Liver (tissue), 9 donors: ENCODE results near the gene TAS2R40. TPM values are rescaled to one million over a fixed set of nuclear protein-coding genes. Genes with fewer than 3 reads are reported as not detected.
A peak's percentile ranks its signal among the peaks of the same experiment; 100 is the strongest.

ENCODE experiments used
- DNase-seq: peaks from one replicate; pipeline ENCODE4 v3.0.0-alpha.2; 2017; ENCODE audit warnings: low spot score
- H3K27ac ChIP-seq, 2 donors: one replicate each; pipeline ENCODE4 v1.7.0; 2013; ENCODE audit warnings: inconsistent platforms in 2 of 2, low read length in 2 of 2, control low read depth in 1 of 2, low read depth in 1 of 2, mild to moderate bottlenecking in 1 of 2
- H3K27me3 ChIP-seq, 4 donors: one replicate each; pipeline versions ENCODE4 v1.6.1 to v1.7.0; 2013; ENCODE audit warnings: low read length in 3 of 4, inconsistent platforms in 1 of 4, mild to moderate bottlenecking in 1 of 4, moderate library complexity in 1 of 4; ENCODE audit not compliant: control insufficient read depth in 4 of 4, insufficient read depth in 4 of 4
- H3K36me3 ChIP-seq, 4 donors: one replicate each; pipeline versions ENCODE4 v1.6.1 to v1.7.0; 2013; ENCODE audit warnings: low read length in 3 of 4, mild to moderate bottlenecking in 3 of 4, low read depth in 1 of 4, moderate library complexity in 1 of 4; ENCODE audit not compliant: control insufficient read depth in 4 of 4, insufficient read depth in 3 of 4
- H3K4me1 ChIP-seq, 4 donors: one replicate each; pipeline versions ENCODE4 v1.6.1 to v1.7.0; 2013; ENCODE audit warnings: low read length in 3 of 4, mild to moderate bottlenecking in 3 of 4, moderate library complexity in 1 of 4; ENCODE audit not compliant: control insufficient read depth in 4 of 4, insufficient read depth in 4 of 4
- H3K4me3 ChIP-seq, 3 donors: one replicate each; pipeline versions ENCODE4 v1.6.1 to v1.7.0; 2013; ENCODE audit warnings: low read length in 3 of 3, control low read depth in 1 of 3, low read depth in 1 of 3, mild to moderate bottlenecking in 1 of 3
- H3K9ac ChIP-seq, 2 donors: one replicate each; pipeline ENCODE4 v1.7.0; 2013; ENCODE audit warnings: low read length in 2 of 2, mild to moderate bottlenecking in 2 of 2, moderate library complexity in 2 of 2, control low read depth in 1 of 2, low read depth in 1 of 2
- H3K9me3 ChIP-seq, 4 donors: one replicate each; pipeline versions ENCODE4 v1.6.1 to v1.7.0; 2013; ENCODE audit warnings: low read length in 3 of 4; ENCODE audit not compliant: control insufficient read depth in 4 of 4
- EGR1 ChIP-seq, 2 donors: IDR thresholded peaks; 2 replicates each; pipeline ENCODE4 v1.6.1; 2016 to 2018; ENCODE audit warnings: antibody characterized with exemption in 2 of 2, low read depth in 2 of 2
- FOXA1 ChIP-seq: IDR thresholded peaks from 2 replicates; pipeline ENCODE4 v1.6.1; 2016; ENCODE audit warnings: antibody characterized with exemption
- FOXA2 ChIP-seq: IDR thresholded peaks from 2 replicates; pipeline ENCODE4 v1.6.1; 2016; ENCODE audit warnings: antibody characterized with exemption
- HNF4A ChIP-seq, 2 donors: conservative IDR thresholded peaks; 2 replicates each; pipeline ENCODE4 v1.6.1; 2016; ENCODE audit warnings: antibody characterized with exemption in 2 of 2, mild to moderate bottlenecking in 2 of 2
- HNF4G ChIP-seq: IDR thresholded peaks from 2 replicates; pipeline ENCODE4 v1.6.1; 2016; ENCODE audit warnings: antibody characterized with exemption
- JUND ChIP-seq, 2 donors: IDR thresholded peaks; 2 replicates each; pipeline ENCODE4 v1.6.1; 2016; ENCODE audit warnings: antibody characterized with exemption in 2 of 2
- NR2F2 ChIP-seq: IDR thresholded peaks from 2 replicates; pipeline ENCODE4 v1.6.1; 2016; ENCODE audit warnings: antibody characterized with exemption
- RAD21 ChIP-seq, 2 donors: IDR thresholded peaks; 2 replicates each; pipeline ENCODE4 v1.6.1; 2016; ENCODE audit warnings: antibody characterized with exemption in 2 of 2, mild to moderate bottlenecking in 2 of 2
- RXRA ChIP-seq, 2 donors: IDR thresholded peaks; 2 replicates each; pipeline ENCODE4 v1.6.1; 2017 to 2018; ENCODE audit warnings: antibody characterized with exemption in 2 of 2, mild to moderate bottlenecking in 1 of 2
- SP1 ChIP-seq: IDR thresholded peaks from 2 replicates; pipeline ENCODE4 v1.6.1; 2018; ENCODE audit warnings: antibody characterized with exemption, mild to moderate bottlenecking
- TAF1 ChIP-seq: conservative IDR thresholded peaks from 2 replicates; pipeline ENCODE4 v1.6.1; 2016; ENCODE audit warnings: antibody characterized with exemption, mild to moderate bottlenecking
- YY1 ChIP-seq: IDR thresholded peaks from 2 replicates; pipeline ENCODE4 v1.6.1; 2016; ENCODE audit warnings: antibody characterized with exemption, mild to moderate bottlenecking
- WGBS: extraction: QIAGEN DNeasy Blood & Tissue Kit; methylation state at CpG from one replicate; pipeline ENCODE4 v1.1.7; 2013; 5-methylcytosine and 5-hydroxymethylcytosine counted together
- polyA plus RNA-seq, 2 donors: library from polyadenylated mRNA; stranded (reverse) in 1 of 2; unstranded in 1 of 2; fragments of 200-250 nt in 1 of 2; fragments of >200 nt in 1 of 2; fragmentation: Nextera tagmentation in 1 of 2; extraction: Ambion mirVana in 1 of 2; gene quantifications; one replicate each; pipeline versions ENCODE4 v1.2.1 to v1.2.3, GENCODE V29; 2013 to 2015
- total RNA-seq, 2 donors: library from RNA; depleted of rRNA; stranded (reverse); fragments of >200 nt; gene quantifications; one replicate each; pipeline ENCODE4 v1.2.3, GENCODE V29; 2014
- TF ChIP-seq, protein P1 (sequence below): IDR thresholded peaks from 2 replicates; pipeline ENCODE4 v1.6.1; 2016; ENCODE audit warnings: antibody characterized with exemption, mild to moderate bottlenecking
- TF ChIP-seq, protein P2 (sequence below): fragments of 150-350 bp; IDR thresholded peaks from 2 replicates; pipeline ENCODE4 v1.5.1; 2017; ENCODE audit warnings: improper control_type of control experiment, low read depth, low read length; ENCODE audit not compliant: missing input control
- TF ChIP-seq, protein P3 (sequence below): IDR thresholded peaks from 2 replicates; pipeline ENCODE4 v1.6.1; 2016; ENCODE audit warnings: antibody characterized with exemption
- TF ChIP-seq, protein P4 (sequence below): IDR thresholded peaks from 2 replicates; pipeline ENCODE4 v1.6.1; 2016; ENCODE audit warnings: antibody characterized with exemption
- TF ChIP-seq, protein P5 (sequence below): IDR thresholded peaks from 2 replicates; pipeline ENCODE4 v1.6.1; 2016; ENCODE audit warnings: antibody characterized with exemption
- donor health status: healthy.
- donor health status: healthy.
- donor health status: healthy.
- donor health status: healthy.
- donor health status: healthy.

The TAS2R40 gene
- total and polyA plus RNA-seq, 4 donors: not detected

DNA sequence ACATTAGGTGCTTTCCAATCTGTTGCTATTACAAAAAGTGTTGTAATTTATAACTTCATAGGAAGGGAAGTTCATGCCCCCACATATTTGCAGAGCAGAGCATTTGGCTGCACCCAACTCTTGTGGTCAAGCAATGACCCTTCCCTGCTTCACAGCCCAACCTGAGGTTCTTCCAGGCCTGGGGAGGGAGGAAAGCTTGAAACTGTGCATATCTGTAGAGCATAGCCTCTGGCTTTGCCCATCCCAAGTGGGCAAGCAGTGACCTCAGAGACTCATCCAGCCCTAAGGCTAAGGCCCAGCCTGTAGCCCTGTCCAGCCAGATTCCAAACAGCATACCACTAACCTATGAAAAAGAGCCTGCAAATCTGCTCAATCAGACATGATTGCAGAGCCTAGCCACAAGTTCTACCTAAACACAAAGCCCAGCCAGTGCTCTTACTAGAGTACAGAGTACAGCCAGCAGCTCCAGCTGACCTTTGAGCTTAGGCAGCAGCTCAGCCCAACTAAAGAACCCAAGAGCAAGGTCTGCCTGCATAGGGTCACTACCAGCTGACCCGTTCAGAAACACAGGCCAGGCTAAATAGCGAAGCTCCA is 27.0 kb downstream of the TAS2R40 start:
- no peak for DNase-seq
- H3K27me3 ChIP-seq: no peaks in the 10 kb centered on the region
- no peak overlapping the region for H3K4me3 ChIP-seq
- WGBS: 44% methylated on average over 2 of the region's 2 CpGs
- H3K36me3 ChIP-seq: no peaks in the 10 kb centered on the region
- H3K27ac ChIP-seq: no peak overlapping the region
- peak; percentile 78 for TF ChIP-seq YY1
- TF ChIP-seq SP1: peak; percentile 100
- TF ChIP-seq JUND (IDR thresholded peaks at IDR 0.05): peak; percentile 69 to 88
- TF ChIP-seq, protein P1, sequence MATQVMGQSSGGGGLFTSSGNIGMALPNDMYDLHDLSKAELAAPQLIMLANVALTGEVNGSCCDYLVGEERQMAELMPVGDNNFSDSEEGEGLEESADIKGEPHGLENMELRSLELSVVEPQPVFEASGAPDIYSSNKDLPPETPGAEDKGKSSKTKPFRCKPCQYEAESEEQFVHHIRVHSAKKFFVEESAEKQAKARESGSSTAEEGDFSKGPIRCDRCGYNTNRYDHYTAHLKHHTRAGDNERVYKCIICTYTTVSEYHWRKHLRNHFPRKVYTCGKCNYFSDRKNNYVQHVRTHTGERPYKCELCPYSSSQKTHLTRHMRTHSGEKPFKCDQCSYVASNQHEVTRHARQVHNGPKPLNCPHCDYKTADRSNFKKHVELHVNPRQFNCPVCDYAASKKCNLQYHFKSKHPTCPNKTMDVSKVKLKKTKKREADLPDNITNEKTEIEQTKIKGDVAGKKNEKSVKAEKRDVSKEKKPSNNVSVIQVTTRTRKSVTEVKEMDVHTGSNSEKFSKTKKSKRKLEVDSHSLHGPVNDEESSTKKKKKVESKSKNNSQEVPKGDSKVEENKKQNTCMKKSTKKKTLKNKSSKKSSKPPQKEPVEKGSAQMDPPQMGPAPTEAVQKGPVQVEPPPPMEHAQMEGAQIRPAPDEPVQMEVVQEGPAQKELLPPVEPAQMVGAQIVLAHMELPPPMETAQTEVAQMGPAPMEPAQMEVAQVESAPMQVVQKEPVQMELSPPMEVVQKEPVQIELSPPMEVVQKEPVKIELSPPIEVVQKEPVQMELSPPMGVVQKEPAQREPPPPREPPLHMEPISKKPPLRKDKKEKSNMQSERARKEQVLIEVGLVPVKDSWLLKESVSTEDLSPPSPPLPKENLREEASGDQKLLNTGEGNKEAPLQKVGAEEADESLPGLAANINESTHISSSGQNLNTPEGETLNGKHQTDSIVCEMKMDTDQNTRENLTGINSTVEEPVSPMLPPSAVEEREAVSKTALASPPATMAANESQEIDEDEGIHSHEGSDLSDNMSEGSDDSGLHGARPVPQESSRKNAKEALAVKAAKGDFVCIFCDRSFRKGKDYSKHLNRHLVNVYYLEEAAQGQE: peak; percentile 84
- TF ChIP-seq, protein P2, sequence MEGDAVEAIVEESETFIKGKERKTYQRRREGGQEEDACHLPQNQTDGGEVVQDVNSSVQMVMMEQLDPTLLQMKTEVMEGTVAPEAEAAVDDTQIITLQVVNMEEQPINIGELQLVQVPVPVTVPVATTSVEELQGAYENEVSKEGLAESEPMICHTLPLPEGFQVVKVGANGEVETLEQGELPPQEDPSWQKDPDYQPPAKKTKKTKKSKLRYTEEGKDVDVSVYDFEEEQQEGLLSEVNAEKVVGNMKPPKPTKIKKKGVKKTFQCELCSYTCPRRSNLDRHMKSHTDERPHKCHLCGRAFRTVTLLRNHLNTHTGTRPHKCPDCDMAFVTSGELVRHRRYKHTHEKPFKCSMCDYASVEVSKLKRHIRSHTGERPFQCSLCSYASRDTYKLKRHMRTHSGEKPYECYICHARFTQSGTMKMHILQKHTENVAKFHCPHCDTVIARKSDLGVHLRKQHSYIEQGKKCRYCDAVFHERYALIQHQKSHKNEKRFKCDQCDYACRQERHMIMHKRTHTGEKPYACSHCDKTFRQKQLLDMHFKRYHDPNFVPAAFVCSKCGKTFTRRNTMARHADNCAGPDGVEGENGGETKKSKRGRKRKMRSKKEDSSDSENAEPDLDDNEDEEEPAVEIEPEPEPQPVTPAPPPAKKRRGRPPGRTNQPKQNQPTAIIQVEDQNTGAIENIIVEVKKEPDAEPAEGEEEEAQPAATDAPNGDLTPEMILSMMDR: no peak
- peak; percentile 100 for TF ChIP-seq HNF4A (conservative IDR thresholded peaks at IDR 0.05)
- TF ChIP-seq TAF1: no peak
- TF ChIP-seq FOXA2: no peak
- TF ChIP-seq HNF4G: peak; percentile 100
- peak; percentile 67 for TF ChIP-seq FOXA1
- TF ChIP-seq NR2F2: peak; percentile 98
- TF ChIP-seq, protein P3, sequence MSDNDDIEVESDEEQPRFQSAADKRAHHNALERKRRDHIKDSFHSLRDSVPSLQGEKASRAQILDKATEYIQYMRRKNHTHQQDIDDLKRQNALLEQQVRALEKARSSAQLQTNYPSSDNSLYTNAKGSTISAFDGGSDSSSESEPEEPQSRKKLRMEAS: peak; percentile 91
- TF ChIP-seq EGR1 (IDR thresholded peaks at IDR 0.05; ENCODE audit: low read depth in 2 of 2): no peak
- peak; percentile 48 to 67 for TF ChIP-seq RAD21 (IDR thresholded peaks at IDR 0.05)
- peak; percentile 96 to 98 for TF ChIP-seq RXRA (IDR thresholded peaks at IDR 0.05)
- TF ChIP-seq, protein P4, sequence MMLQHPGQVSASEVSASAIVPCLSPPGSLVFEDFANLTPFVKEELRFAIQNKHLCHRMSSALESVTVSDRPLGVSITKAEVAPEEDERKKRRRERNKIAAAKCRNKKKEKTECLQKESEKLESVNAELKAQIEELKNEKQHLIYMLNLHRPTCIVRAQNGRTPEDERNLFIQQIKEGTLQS: peak; percentile 35
- no peak overlapping the region for H3K9ac ChIP-seq
- H3K4me1 ChIP-seq: peaks cover 8 to 29% (median 14%) of the 10 kb centered on the region in 4 donors
- no peaks in the 10 kb centered on the region for H3K9me3 ChIP-seq

DNA sequence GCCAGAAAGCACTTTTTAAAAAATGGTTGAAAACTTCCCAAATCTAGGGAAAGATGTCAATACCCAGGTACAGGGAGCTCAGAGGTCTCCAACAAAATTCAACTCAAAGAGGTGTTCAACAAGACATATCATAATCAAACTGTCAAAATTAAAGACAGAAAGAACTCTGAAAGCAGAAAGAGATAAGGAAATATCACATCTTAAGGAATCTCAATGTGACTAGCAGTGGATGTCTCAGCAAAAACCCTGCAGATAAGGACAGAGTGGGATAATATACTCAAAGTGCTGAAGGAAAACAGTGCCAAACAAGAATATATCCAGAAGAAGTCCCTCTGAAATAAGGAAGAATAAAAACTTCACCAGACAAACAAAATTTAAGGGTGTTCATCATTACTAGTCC is 28.4 kb downstream of the TAS2R40 start:
- Histone ChIP-seq H3K4me3 (no peak overlapping the region), H3K4me1 (peaks cover 8 to 22% (median 14%) of the 10 kb centered on the region in 4 donors), H3K9me3 (no peaks in the 10 kb centered on the region), H3K27me3 (no peaks in the 10 kb centered on the region), H3K36me3 (no peaks in the 10 kb centered on the region), H3K9ac (no peak overlapping the region), H3K27ac (no peak overlapping the region)
- DNase-seq: no peak
- TF ChIP-seq, protein P2: no peak
- TF ChIP-seq, protein P5, sequence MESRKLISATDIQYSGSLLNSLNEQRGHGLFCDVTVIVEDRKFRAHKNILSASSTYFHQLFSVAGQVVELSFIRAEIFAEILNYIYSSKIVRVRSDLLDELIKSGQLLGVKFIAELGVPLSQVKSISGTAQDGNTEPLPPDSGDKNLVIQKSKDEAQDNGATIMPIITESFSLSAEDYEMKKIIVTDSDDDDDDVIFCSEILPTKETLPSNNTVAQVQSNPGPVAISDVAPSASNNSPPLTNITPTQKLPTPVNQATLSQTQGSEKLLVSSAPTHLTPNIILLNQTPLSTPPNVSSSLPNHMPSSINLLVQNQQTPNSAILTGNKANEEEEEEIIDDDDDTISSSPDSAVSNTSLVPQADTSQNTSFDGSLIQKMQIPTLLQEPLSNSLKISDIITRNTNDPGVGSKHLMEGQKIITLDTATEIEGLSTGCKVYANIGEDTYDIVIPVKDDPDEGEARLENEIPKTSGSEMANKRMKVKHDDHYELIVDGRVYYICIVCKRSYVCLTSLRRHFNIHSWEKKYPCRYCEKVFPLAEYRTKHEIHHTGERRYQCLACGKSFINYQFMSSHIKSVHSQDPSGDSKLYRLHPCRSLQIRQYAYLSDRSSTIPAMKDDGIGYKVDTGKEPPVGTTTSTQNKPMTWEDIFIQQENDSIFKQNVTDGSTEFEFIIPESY: no peak
- no peak for TF ChIP-seq YY1
- no peak for TF ChIP-seq NR2F2
- no peak for TF ChIP-seq JUND (IDR thresholded peaks at IDR 0.05)
- no peak for TF ChIP-seq FOXA1
- no peak for TF ChIP-seq HNF4G
- TF ChIP-seq RAD21 (IDR thresholded peaks at IDR 0.05): no peak
- no peak for TF ChIP-seq EGR1 (IDR thresholded peaks at IDR 0.05; ENCODE audit: low read depth in 2 of 2)
- no peak for TF ChIP-seq SP1
- TF ChIP-seq, protein P4: no peak
- TF ChIP-seq, protein P3: no peak
- no peak for TF ChIP-seq FOXA2
